Karpas-422 (cell line): Measurements from ENCODE around the gene NBPF6. TPM values are rescaled to one million over a fixed set of nuclear protein-coding genes. Genes with fewer than 3 reads are reported as not detected.
"Not testable (repeated sequence)": the region's sequence is repeated elsewhere in the genome, so short reads cannot be mapped to it uniquely, and the experiment has no call there.

Experiments used
- DNase-seq: peaks from one replicate; pipeline ENCODE4 v3.0.0-alpha.2; 2015
- H2AFZ ChIP-seq: fragments of 200-600 bp; sonication (generic); 2 replicates; pipeline ENCODE4 v1.6.1; 2014; ENCODE audit warnings: antibody characterized with exemption, low read length, mixed read lengths
- H3K27ac ChIP-seq: fragments of 200-600 bp; sonication (generic); 2 replicates; pipeline ENCODE4 v1.5.1; 2014; ENCODE audit warnings: mild to moderate bottlenecking, low read length, moderate library complexity
- H3K27me3 ChIP-seq: fragments of 200-600 bp; sonication (generic); 2 replicates; pipeline ENCODE4 v1.6.1; 2014; ENCODE audit warnings: low read length, mixed read lengths
- H3K36me3 ChIP-seq: fragments of 200-600 bp; sonication (generic); 2 replicates; pipeline ENCODE4 v1.6.1; 2014; ENCODE audit warnings: low read length, mixed read lengths; ENCODE audit not compliant: insufficient read depth
- H3K4me1 ChIP-seq: fragments of 200-600 bp; sonication (generic); 2 replicates; pipeline ENCODE4 v1.6.1; 2014; ENCODE audit warnings: mild to moderate bottlenecking, low read length, mixed read lengths
- H3K4me2 ChIP-seq: fragments of 200-600 bp; sonication (generic); 2 replicates; pipeline ENCODE4 v1.6.1; 2014; ENCODE audit warnings: low read length, low read depth, mild to moderate bottlenecking; ENCODE audit not compliant: poor library complexity, severe bottlenecking
- H3K4me3 ChIP-seq: fragments of 200-600 bp; sonication (generic); 2 replicates; pipeline ENCODE4 v1.5.1; 2014; ENCODE audit warnings: mild to moderate bottlenecking, antibody characterized with exemption, low read length, mixed read lengths
- H3K79me2 ChIP-seq: fragments of 200-600 bp; sonication (generic); 2 replicates; pipeline ENCODE4 v1.6.1; 2014; ENCODE audit warnings: mild to moderate bottlenecking, low read length, mixed read lengths
- H3K9ac ChIP-seq: fragments of 200-600 bp; sonication (generic); 2 replicates; pipeline ENCODE4 v1.6.0; 2014; ENCODE audit warnings: low read length
- H3K9me2 ChIP-seq: fragments of 200-600 bp; sonication (generic), shearing (Covaris generic); replicated peaks from 2 replicates; pipeline ENCODE4 v1.6.0; 2014; ENCODE audit warnings: mild to moderate bottlenecking, low read length, moderate library complexity; ENCODE audit not compliant: insufficient read depth
- H3K9me3 ChIP-seq: fragments of 300-700, 200-600 bp; sonication (generic); 2 replicates; pipeline ENCODE4 v1.6.1; 2014; ENCODE audit warnings: low read length, mixed read lengths
- H4K20me1 ChIP-seq: fragments of 200-600 bp; sonication (generic); 2 replicates; pipeline ENCODE4 v1.6.1; 2014; ENCODE audit warnings: mild to moderate bottlenecking, antibody characterized with exemption, low read length, low read depth; ENCODE audit not compliant: insufficient read depth
- total RNA-seq: library from RNA; depleted of rRNA; stranded (reverse); fragments of >200 nt; shearing (Covaris generic); gene quantifications from 2 replicates; pipeline ENCODE4 v1.2.3, GENCODE V29; 2014; ENCODE audit warnings: low replicate concordance; rRNA removed

NBPF6 gene
- total RNA-seq = not detected in 2 replicates

DNA sequence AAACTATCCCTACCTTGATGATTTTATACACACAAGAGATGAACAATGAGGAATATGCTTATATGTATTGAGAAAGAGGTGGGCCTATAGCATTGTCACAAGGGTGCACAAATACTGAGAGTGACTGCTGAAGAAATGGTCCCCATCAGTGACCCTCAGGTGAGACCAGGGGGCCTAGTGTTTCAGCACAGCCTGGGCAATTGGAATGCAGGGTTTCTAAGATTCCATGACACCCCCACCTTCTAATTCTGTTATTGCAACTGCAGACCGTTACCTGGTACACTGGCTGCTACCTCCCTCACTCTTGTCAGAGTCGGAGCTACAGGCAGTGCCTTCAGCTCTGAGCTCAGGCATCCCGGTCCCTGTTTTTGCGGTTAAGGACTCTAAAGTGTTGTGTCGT lies at the start of gene NBPF6:
NBPF6 (plus strand) TSS at position 301 of the 400 bp plus-strand sequence. CDS start 259 bp downstream, outside the sequence.
- H3K9me3 ChIP-seq, H3K4me1 ChIP-seq, H3K79me2 ChIP-seq, H2AFZ ChIP-seq, DNase-seq, H3K4me3 ChIP-seq, H3K4me2 ChIP-seq, H4K20me1 ChIP-seq, H3K9ac ChIP-seq, H3K27ac ChIP-seq, H3K9me2 ChIP-seq, H3K36me3 ChIP-seq, H3K27me3 ChIP-seq: not testable (repeated sequence)

- H3K79me2 ChIP-seq, H3K4me2 ChIP-seq, H3K9me3 ChIP-seq, H3K9me2 ChIP-seq, H3K9ac ChIP-seq, DNase-seq, H3K27ac ChIP-seq, H3K4me3 ChIP-seq, H3K4me1 ChIP-seq, H3K36me3 ChIP-seq, H3K27me3 ChIP-seq, H2AFZ ChIP-seq, H4K20me1 ChIP-seq: not testable (repeated sequence)
Measured at GRCh38 chr1:108411098-108411833, 38.9 kb upstream of the NBPF6 start.

DNA sequence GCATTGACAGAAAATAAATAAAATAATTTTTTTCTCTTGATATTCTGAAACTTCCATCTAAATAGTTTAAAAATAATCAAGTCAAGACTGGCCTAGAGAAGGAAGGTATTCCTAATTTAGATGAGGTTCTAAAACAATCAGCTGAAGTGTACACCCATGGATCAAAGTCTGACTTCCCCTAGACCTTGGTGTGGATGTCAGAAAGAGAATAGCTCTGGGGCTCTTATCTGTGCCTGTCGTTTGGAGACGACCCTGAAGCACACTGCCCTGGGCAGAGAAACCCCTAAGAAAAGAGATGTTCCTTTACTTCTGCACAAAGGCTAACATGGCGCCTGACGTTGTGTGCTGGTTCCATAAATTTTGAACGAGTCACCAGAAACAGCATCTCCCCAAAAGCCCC lies 30.0 kb upstream of the NBPF6 start:
- not testable (repeated sequence) for H3K27me3 ChIP-seq, H3K4me1 ChIP-seq, H3K9me3 ChIP-seq, H3K4me3 ChIP-seq, H2AFZ ChIP-seq, DNase-seq, H3K27ac ChIP-seq, H3K9ac ChIP-seq, H3K9me2 ChIP-seq, H4K20me1 ChIP-seq, H3K36me3 ChIP-seq, H3K4me2 ChIP-seq, H3K79me2 ChIP-seq

- H3K4me2 ChIP-seq, H3K9me3 ChIP-seq, DNase-seq, H3K36me3 ChIP-seq, H4K20me1 ChIP-seq, H3K27ac ChIP-seq, H3K9ac ChIP-seq, H3K27me3 ChIP-seq, H2AFZ ChIP-seq, H3K4me3 ChIP-seq, H3K79me2 ChIP-seq, H3K4me1 ChIP-seq, H3K9me2 ChIP-seq: not testable (repeated sequence)
Measured at GRCh38 chr1:108421061-108421916, 28.9 kb upstream of the NBPF6 start.

DNA sequence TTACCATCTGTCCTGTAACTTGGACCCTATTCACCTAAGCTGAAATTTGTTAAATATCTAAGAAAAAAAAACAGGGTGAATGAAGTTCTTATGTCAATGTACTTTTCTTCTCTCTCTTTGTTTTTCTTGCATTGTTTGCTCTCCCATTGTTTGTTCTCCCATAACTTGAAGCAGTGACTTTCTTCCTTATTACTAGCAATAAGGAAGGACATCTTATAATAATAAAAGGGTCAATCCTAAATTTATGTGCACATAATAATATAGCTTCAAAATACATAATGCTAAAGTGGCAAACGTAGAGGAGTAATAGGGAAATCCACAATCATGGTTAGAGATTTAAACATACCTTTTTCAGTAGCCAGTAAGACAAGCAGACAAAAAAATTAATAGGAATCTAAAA lies 23.3 kb upstream of the NBPF6 start:
- not testable (repeated sequence) for H3K79me2 ChIP-seq, H3K4me1 ChIP-seq, H3K4me3 ChIP-seq, DNase-seq, H3K9me2 ChIP-seq, H3K36me3 ChIP-seq, H3K4me2 ChIP-seq, H3K9me3 ChIP-seq, H3K27ac ChIP-seq, H4K20me1 ChIP-seq, H2AFZ ChIP-seq, H3K9ac ChIP-seq, H3K27me3 ChIP-seq

DNA sequence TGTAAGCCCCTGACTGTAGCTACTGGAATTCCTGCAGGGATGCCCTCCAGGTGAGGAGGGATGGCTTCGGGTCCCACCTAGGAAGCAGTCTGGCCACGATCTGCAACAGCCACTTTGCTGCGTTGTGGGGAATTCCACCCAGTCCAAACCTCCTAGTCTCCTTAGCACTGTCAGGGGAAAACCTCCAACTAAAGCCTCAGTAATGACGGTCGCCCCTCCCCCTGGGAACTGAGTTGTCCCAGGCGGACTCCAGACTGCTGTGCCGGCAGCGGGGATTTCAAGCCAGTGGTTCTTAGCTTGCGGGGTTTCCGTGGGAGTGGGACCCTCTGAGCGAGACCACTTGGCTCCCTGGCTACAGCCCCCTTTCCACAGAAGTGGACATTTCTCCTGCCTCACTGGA lies 18.1 kb upstream of the NBPF6 start:
- DNase-seq, H3K4me2 ChIP-seq, H3K4me3 ChIP-seq, H3K9me2 ChIP-seq, H3K36me3 ChIP-seq, H3K9ac ChIP-seq, H3K4me1 ChIP-seq, H4K20me1 ChIP-seq, H3K27ac ChIP-seq, H3K27me3 ChIP-seq, H3K79me2 ChIP-seq, H3K9me3 ChIP-seq, H2AFZ ChIP-seq: not testable (repeated sequence)

- H3K4me2 ChIP-seq, H3K4me3 ChIP-seq, H3K27ac ChIP-seq, DNase-seq, H3K36me3 ChIP-seq, H3K4me1 ChIP-seq, H3K79me2 ChIP-seq, H4K20me1 ChIP-seq, H3K9me2 ChIP-seq, H3K27me3 ChIP-seq, H3K9me3 ChIP-seq, H3K9ac ChIP-seq, H2AFZ ChIP-seq: not testable (repeated sequence)
Measured at GRCh38 chr1:108433404-108433803, 16.7 kb upstream of the NBPF6 start.

- not testable (repeated sequence) for H3K9ac ChIP-seq
Measured at GRCh38 chr1:108438536-108438935, 11.6 kb upstream of the NBPF6 start.

More at GRCh38 chr1:108438536-108438935, 11.6 kb upstream of the NBPF6 start:
- H3K4me1 ChIP-seq, H3K79me2 ChIP-seq, H3K27ac ChIP-seq, H3K4me3 ChIP-seq, H2AFZ ChIP-seq, H3K27me3 ChIP-seq, H3K36me3 ChIP-seq, H3K4me2 ChIP-seq, H3K9me3 ChIP-seq, H4K20me1 ChIP-seq, DNase-seq, H3K9me2 ChIP-seq: not testable (repeated sequence)
